Neuronal stem cell (in vitro differentiated cells): Measurements from ENCODE around the gene PCDHB10.
A peak's percentile ranks its signal among the peaks of the same experiment; 100 is the strongest.
"Not testable (repeated sequence)": the region's sequence is repeated elsewhere in the genome, so short reads cannot be mapped to it uniquely, and the experiment has no call there.

Experiments
- DNase-seq: peaks from one replicate; pipeline ENCODE4 v3.0.0-alpha.2; 2013; ENCODE audit warnings: low spot score
- H2AFZ ChIP-seq: one replicate; pipeline ENCODE4 v1.6.1; 2013; ENCODE audit warnings: mild to moderate bottlenecking, low read length, inconsistent platforms
- H2AK5ac ChIP-seq: 2 replicates; pipeline ENCODE4 v1.6.1; 2013; ENCODE audit warnings: low read depth, mild to moderate bottlenecking, inconsistent platforms, low read length, moderate library complexity, mixed read lengths
- H2BK120ac ChIP-seq: 2 replicates; pipeline ENCODE4 v1.6.1; 2013; ENCODE audit warnings: low read depth, mild to moderate bottlenecking, inconsistent platforms, low read length, moderate library complexity, mixed read lengths
- H2BK12ac ChIP-seq: one replicate; pipeline ENCODE4 v1.6.1; 2013; ENCODE audit warnings: low read length, inconsistent platforms
- H2BK15ac ChIP-seq: 2 replicates; pipeline ENCODE4 v1.6.1; 2013; ENCODE audit warnings: mild to moderate bottlenecking, low read length, inconsistent platforms, mixed read lengths
- H2BK5ac ChIP-seq: one replicate; pipeline ENCODE4 v1.6.1; 2013; ENCODE audit warnings: inconsistent platforms, mild to moderate bottlenecking, low read length, moderate library complexity
- H3K14ac ChIP-seq: one replicate; pipeline ENCODE4 v1.6.1; 2013; ENCODE audit warnings: low read length, inconsistent platforms
- H3K18ac ChIP-seq: 2 replicates; pipeline ENCODE4 v1.6.1; 2013; ENCODE audit warnings: low read length, inconsistent platforms
- H3K23ac ChIP-seq: 2 replicates; pipeline ENCODE4 v1.6.1; 2013; ENCODE audit warnings: low read depth, mild to moderate bottlenecking, mixed read lengths, low read length, inconsistent platforms; ENCODE audit not compliant: poor library complexity
- H3K27ac ChIP-seq: replicated peaks from 3 replicates; pipeline ENCODE4 v1.5.1; 2013; ENCODE audit warnings: low read length, inconsistent platforms
- H3K27me3 ChIP-seq, 3 experiments: 2 replicates each; pipeline ENCODE4 v1.6.1; 2013; ENCODE audit warnings: low read length in 3 of 3, mild to moderate bottlenecking in 2 of 3, inconsistent platforms in 1 of 3, low read depth in 1 of 3, mixed read lengths in 1 of 3, moderate library complexity in 1 of 3; ENCODE audit not compliant: control insufficient read depth in 3 of 3, insufficient read depth in 3 of 3
- H3K36me3 ChIP-seq, 2 donors: replicated peaks in 1 of 2; 2 replicates each; pipeline ENCODE4 v1.6.1; 2013; ENCODE audit warnings: low read length in 2 of 2; ENCODE audit not compliant: control insufficient read depth in 2 of 2, insufficient read depth in 2 of 2
- H3K4ac ChIP-seq: 2 replicates; pipeline ENCODE4 v1.6.1; 2013; ENCODE audit warnings: inconsistent platforms, mild to moderate bottlenecking, low read length, moderate library complexity
- H3K4me1 ChIP-seq, 2 donors: 1 replicate in 1 of 2; 2 replicates in 1 of 2; pipeline ENCODE4 v1.6.1; 2013; ENCODE audit warnings: low read length in 2 of 2, low read depth in 1 of 2; ENCODE audit not compliant: control insufficient read depth in 2 of 2, insufficient read depth in 1 of 2
- H3K4me2 ChIP-seq: one replicate; pipeline ENCODE4 v1.6.1; 2013; ENCODE audit warnings: mild to moderate bottlenecking, low read length, inconsistent platforms; ENCODE audit not compliant: insufficient read depth, poor library complexity, severe bottlenecking
- H3K4me3 ChIP-seq, 2 donors: 2 replicates each; pipeline ENCODE4 v1.5.1; 2013; ENCODE audit warnings: low read length in 2 of 2, mild to moderate bottlenecking in 2 of 2, inconsistent platforms in 1 of 2, moderate library complexity in 1 of 2
- H3K79me1 ChIP-seq: one replicate; pipeline ENCODE4 v1.6.1; 2013; ENCODE audit warnings: low read depth, mild to moderate bottlenecking, inconsistent platforms, low read length, moderate library complexity
- H3K9ac ChIP-seq: one replicate; pipeline ENCODE4 v1.6.1; 2013; ENCODE audit warnings: mild to moderate bottlenecking, low read depth, low read length, inconsistent platforms; ENCODE audit not compliant: poor library complexity
- H3K9me3 ChIP-seq, 2 donors: replicated peaks in 1 of 2; 2 replicates each; pipeline versions ENCODE3 to v1.6.1; 2013; ENCODE audit warnings: low read length in 2 of 2, mild to moderate bottlenecking in 2 of 2, inconsistent platforms in 1 of 2, low read depth in 1 of 2, mixed read lengths in 1 of 2, moderate library complexity in 1 of 2; ENCODE audit not compliant: control insufficient read depth in 2 of 2, insufficient read depth in 1 of 2
- H4K8ac ChIP-seq: one replicate; pipeline ENCODE4 v1.6.1; 2013; ENCODE audit warnings: low read depth, mild to moderate bottlenecking, inconsistent platforms, low read length, moderate library complexity
- H4K91ac ChIP-seq: one replicate; pipeline ENCODE4 v1.6.1; 2013; ENCODE audit warnings: low read length, low read depth, mild to moderate bottlenecking, inconsistent platforms; ENCODE audit not compliant: poor library complexity
- WGBS, 2 donors: extraction: QIAGEN DNeasy Blood & Tissue Kit; methylation state at CpG; one replicate each; pipeline ENCODE4 v1.1.7; 2013; ENCODE audit warnings: missing lambda C conversion rate in 2 of 2, mixed read lengths in 1 of 2; ENCODE audit not compliant: insufficient read length in 2 of 2, insufficient replicate concordance in 1 of 2; ENCODE audit errors: extremely low coverage in 2 of 2; 5-methylcytosine and 5-hydroxymethylcytosine counted together

The PCDHB10 gene

GRCh38 chr5:141189131-141189530, 3.0 kb upstream of the PCDHB10 start:
- not testable (repeated sequence) for H2BK120ac ChIP-seq, H3K4me3 ChIP-seq, H2AFZ ChIP-seq, H3K27me3 ChIP-seq, H3K4me2 ChIP-seq, H3K4ac ChIP-seq, H3K23ac ChIP-seq, H3K79me1 ChIP-seq, H2BK5ac ChIP-seq, H2BK15ac ChIP-seq, H3K18ac ChIP-seq, H3K14ac ChIP-seq, DNase-seq, H3K27ac ChIP-seq, H3K4me1 ChIP-seq, H4K8ac ChIP-seq, H4K91ac ChIP-seq, H3K36me3 ChIP-seq, H2BK12ac ChIP-seq, H3K9ac ChIP-seq, H2AK5ac ChIP-seq
- no CpG with 5 or more reads among the region's 35 CpGs for WGBS, 2 donors
- H3K9me3 ChIP-seq: peaks cover 3 to 39% of the 10 kb centered on the region in 2 donors

- H3K79me1 ChIP-seq, H3K27me3 ChIP-seq, H3K18ac ChIP-seq, H2AK5ac ChIP-seq, H3K4ac ChIP-seq, H3K4me1 ChIP-seq, H2AFZ ChIP-seq, H2BK120ac ChIP-seq, H3K4me2 ChIP-seq, H2BK12ac ChIP-seq, H4K91ac ChIP-seq, H3K36me3 ChIP-seq, H2BK5ac ChIP-seq, DNase-seq, H4K8ac ChIP-seq, H3K9ac ChIP-seq, H3K23ac ChIP-seq, H3K4me3 ChIP-seq, H3K27ac ChIP-seq, H3K14ac ChIP-seq, H2BK15ac ChIP-seq: not testable (repeated sequence)
- H3K9me3 ChIP-seq: peaks cover 4 to 36% of the 10 kb centered on the region in 2 donors
- WGBS, 2 donors: no CpG with 5 or more reads among the region's 37 CpGs
Measured at GRCh38 chr5:141194332-141194731, 2.2 kb downstream of the PCDHB10 start.

GRCh38 chr5:141196363-141196762, 4.2 kb downstream of the PCDHB10 start:
- Histone ChIP-seq H3K4ac (no peak overlapping the region), H3K23ac (no peak overlapping the region), H2BK15ac (no peak overlapping the region), H3K4me2 (no peak overlapping the region), H3K4me1 (no peaks in the 10 kb centered on the region), H3K4me3 (no peak overlapping the region), H2BK120ac (no peak overlapping the region), H3K36me3 (no peaks in the 10 kb centered on the region), H3K18ac (no peak overlapping the region), H3K9me3 (peaks cover 10 to 40% of the 10 kb centered on the region in 2 donors), H2AK5ac (no peak overlapping the region), H3K9ac (no peak overlapping the region), H2BK12ac (no peak overlapping the region), H4K8ac (no peak overlapping the region), H2BK5ac (no peak overlapping the region), H3K27ac (no peak overlapping the region), H3K79me1 (no peaks in the 10 kb centered on the region), H4K91ac (no peak overlapping the region), H3K14ac (no peak overlapping the region), H2AFZ (no peak overlapping the region), H3K27me3 (peaks cover 0 to 2% (median 0%) of the 10 kb centered on the region in 3 experiments)
- DNase-seq: no peak
- no CpG with 5 or more reads among the region's 3 CpGs for WGBS, 2 donors

GRCh38 chr5:141199359-141200235, 7.4 kb downstream of the PCDHB10 start, which contains the start of gene PCDHB11:
Gene PCDHB11, plus strand, starts transcription at chr5:141199627. Its CDS starts 148 bp downstream, at chr5:141199775.
- H2AK5ac ChIP-seq: no peak within 1 kb of the TSS
- no peak within 1 kb of the TSS for H2BK5ac ChIP-seq
- no peak within 1 kb of the TSS for H3K18ac ChIP-seq
- H2BK12ac ChIP-seq: no peak within 1 kb of the TSS
- H2AFZ ChIP-seq: peak within 1 kb of the TSS; percentile 75
- no CpG with 5 or more reads among the region's 21 CpGs for WGBS, 2 donors
- H3K23ac ChIP-seq: no peak within 1 kb of the TSS
- no peak within 1 kb of the TSS for H3K4ac ChIP-seq
- H3K9me3 ChIP-seq: peaks cover 7 to 35% of the 10 kb centered on the region in 2 donors
- H2BK120ac ChIP-seq: no peak within 1 kb of the TSS
- H2BK15ac ChIP-seq: no peak within 1 kb of the TSS
- peaks cover 0 to 2% (median 0%) of the 10 kb centered on the region in 3 experiments for H3K27me3 ChIP-seq
- no peaks in the 10 kb centered on the region for H3K79me1 ChIP-seq
- no peaks in the 10 kb centered on the region for H3K4me1 ChIP-seq
- no peak within 1 kb of the TSS for H4K91ac ChIP-seq
- peak within 1 kb of the TSS in 1 of 2 donors; percentile 34 for H3K4me3 ChIP-seq
- DNase-seq: no peak
- H3K14ac ChIP-seq: no peak within 1 kb of the TSS
- no peak within 1 kb of the TSS for H3K4me2 ChIP-seq
- H3K9ac ChIP-seq: no peak within 1 kb of the TSS
- no peak within 1 kb of the TSS for H3K27ac ChIP-seq
- H3K36me3 ChIP-seq: no peaks in the 10 kb centered on the region
- no peak within 1 kb of the TSS for H4K8ac ChIP-seq
